ENCODE results near the gene LGALS9B.
"Not testable (repeated sequence)": the region's sequence is repeated elsewhere in the genome, so short reads cannot be mapped to it uniquely, and the experiment has no call there.

Gene LGALS9B

GRCh38 chr17:20401306-20402022 is 65.9 kb downstream of the LGALS9B start:
- FAIRE-seq: not testable (repeated sequence)

GRCh38 chr17:20400559-20401305 is 66.6 kb downstream of the LGALS9B start:
- FAIRE-seq: not testable (repeated sequence)

All from A204.1 (cell line).